ENCODE results near the gene FAM110D. TPM values are rescaled to one million over a fixed set of nuclear protein-coding genes. Genes with fewer than 3 reads are reported as not detected.

The FAM110D gene
- total RNA-seq = not detected in 2 replicates

- H3K4me3 ChIP-seq (ENCODE audit: low read depth, low read length) = no peak within 1 kb of the TSS
- DNase-seq (ENCODE audit: low read depth) (no peak), FAIRE-seq (no peak)
- no peaks in the 10 kb centered on the region for H3K36me3 ChIP-seq (ENCODE audit: control insufficient read depth, insufficient read depth, low read length)
- H3K27me3 ChIP-seq (ENCODE audit: control insufficient read depth, insufficient read depth, low read length) = peaks cover 6% of the 10 kb centered on the region
- TF ChIP-seq, protein P1, sequence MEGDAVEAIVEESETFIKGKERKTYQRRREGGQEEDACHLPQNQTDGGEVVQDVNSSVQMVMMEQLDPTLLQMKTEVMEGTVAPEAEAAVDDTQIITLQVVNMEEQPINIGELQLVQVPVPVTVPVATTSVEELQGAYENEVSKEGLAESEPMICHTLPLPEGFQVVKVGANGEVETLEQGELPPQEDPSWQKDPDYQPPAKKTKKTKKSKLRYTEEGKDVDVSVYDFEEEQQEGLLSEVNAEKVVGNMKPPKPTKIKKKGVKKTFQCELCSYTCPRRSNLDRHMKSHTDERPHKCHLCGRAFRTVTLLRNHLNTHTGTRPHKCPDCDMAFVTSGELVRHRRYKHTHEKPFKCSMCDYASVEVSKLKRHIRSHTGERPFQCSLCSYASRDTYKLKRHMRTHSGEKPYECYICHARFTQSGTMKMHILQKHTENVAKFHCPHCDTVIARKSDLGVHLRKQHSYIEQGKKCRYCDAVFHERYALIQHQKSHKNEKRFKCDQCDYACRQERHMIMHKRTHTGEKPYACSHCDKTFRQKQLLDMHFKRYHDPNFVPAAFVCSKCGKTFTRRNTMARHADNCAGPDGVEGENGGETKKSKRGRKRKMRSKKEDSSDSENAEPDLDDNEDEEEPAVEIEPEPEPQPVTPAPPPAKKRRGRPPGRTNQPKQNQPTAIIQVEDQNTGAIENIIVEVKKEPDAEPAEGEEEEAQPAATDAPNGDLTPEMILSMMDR (IDR thresholded peaks at IDR 0.05; ENCODE audit: insufficient read depth, low read length, severe bottlenecking) = no peak
These were observed at the start of gene FAM110D for GRCh38 chr1:26158908-26159742. TSS of gene FAM110D (plus strand) at chr1:26159079. CDS start at chr1:26161292, 2,213 bp downstream.

GRCh38 chr1:26109229-26110164, 49.4 kb upstream of the FAM110D start:
- no peak overlapping the region for H3K4me3 ChIP-seq (ENCODE audit: low read depth, low read length)
- TF ChIP-seq, protein P1 (IDR thresholded peaks at IDR 0.05; ENCODE audit: insufficient read depth, low read length, severe bottlenecking) = no peak
- no peak for DNase-seq (ENCODE audit: low read depth)
- no peak for FAIRE-seq
- no peaks in the 10 kb centered on the region for H3K36me3 ChIP-seq (ENCODE audit: control insufficient read depth, insufficient read depth, low read length)
- no peaks in the 10 kb centered on the region for H3K27me3 ChIP-seq (ENCODE audit: control insufficient read depth, insufficient read depth, low read length)

DNA sequence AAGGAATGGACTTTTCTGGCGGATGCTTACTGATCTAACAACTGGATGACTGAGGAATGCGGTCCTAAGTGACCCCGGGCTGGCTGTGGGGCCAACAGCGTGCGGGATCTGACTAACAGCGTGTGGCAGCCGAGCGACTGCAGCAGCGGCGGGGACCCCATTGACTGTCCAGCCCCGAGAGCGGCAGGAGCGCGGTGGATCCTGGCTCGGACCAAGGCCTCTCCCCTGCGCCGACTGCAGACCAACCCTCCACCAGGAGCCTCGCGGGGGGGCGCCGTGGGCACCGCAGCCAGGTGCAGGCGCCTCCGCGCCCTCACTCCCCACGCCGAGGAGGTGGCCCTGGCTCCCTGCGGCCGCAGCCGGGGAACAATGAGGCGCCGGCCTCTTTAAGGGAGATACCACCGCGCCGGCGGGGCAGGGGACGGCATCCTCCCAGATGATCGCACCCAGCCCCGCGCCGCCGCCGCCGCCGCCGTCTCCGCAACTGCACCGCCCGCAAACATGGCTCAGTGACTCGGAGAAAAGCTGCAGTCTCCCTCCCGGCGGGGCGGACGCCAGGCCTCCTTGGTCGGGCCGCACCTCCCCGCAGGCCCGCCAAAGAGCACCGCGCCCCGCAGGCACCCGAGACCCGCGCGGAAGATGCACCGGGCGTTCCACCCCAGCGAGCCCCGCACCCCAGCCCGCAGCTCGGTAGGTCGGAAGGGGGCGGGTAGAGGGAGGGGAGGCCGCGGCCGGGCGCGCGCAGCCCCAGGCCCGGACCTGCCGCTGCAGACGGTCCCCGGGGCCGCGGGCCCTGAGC, 47.9 kb upstream of the FAM110D start:
- TF ChIP-seq, protein P1 (IDR thresholded peaks at IDR 0.05; ENCODE audit: insufficient read depth, low read length, severe bottlenecking) = no peak
- FAIRE-seq (no peak), DNase-seq (ENCODE audit: low read depth) (peak; percentile 37)
- Histone ChIP-seq H3K27me3 (ENCODE audit: control insufficient read depth, insufficient read depth, low read length) (no peaks in the 10 kb centered on the region), H3K4me3 (ENCODE audit: low read depth, low read length) (peak overlapping the region; percentile 96), H3K36me3 (ENCODE audit: control insufficient read depth, insufficient read depth, low read length) (peaks cover 1% of the 10 kb centered on the region)

GRCh38 chr1:26111530-26112406, 47.1 kb upstream of the FAM110D start, which contains the start of gene PDIK1L:
TSS of gene PDIK1L (plus strand) at chr1:26111824. CDS start at chr1:26114309, 2,485 bp downstream.
- DNase-seq (ENCODE audit: low read depth) = peak; percentile 83
- Histone ChIP-seq H3K36me3 (ENCODE audit: control insufficient read depth, insufficient read depth, low read length) (peaks cover 1% of the 10 kb centered on the region), H3K4me3 (ENCODE audit: low read depth, low read length) (peak within 1 kb of the TSS; percentile 96), H3K27me3 (ENCODE audit: control insufficient read depth, insufficient read depth, low read length) (no peaks in the 10 kb centered on the region)
- no peak for FAIRE-seq
- TF ChIP-seq, protein P1 (IDR thresholded peaks at IDR 0.05; ENCODE audit: insufficient read depth, low read length, severe bottlenecking) = no peak
